ENCODE results near the gene ADCY9. TPM values are rescaled to one million over a fixed set of nuclear protein-coding genes. Genes with fewer than 3 reads are reported as not detected.
"Not testable (repeated sequence)": the region's sequence is repeated elsewhere in the genome, so short reads cannot be mapped to it uniquely, and the experiment has no call there.

ADCY9 gene
- polyA plus RNA-seq, 12 donors = 12.3 to 17.8 (median 14.5) TPM; not detected in 1

GRCh38 chr16:4096509-4096908 is 19.7 kb downstream of the ADCY9 start:
- no peak for DNase-seq

DNA sequence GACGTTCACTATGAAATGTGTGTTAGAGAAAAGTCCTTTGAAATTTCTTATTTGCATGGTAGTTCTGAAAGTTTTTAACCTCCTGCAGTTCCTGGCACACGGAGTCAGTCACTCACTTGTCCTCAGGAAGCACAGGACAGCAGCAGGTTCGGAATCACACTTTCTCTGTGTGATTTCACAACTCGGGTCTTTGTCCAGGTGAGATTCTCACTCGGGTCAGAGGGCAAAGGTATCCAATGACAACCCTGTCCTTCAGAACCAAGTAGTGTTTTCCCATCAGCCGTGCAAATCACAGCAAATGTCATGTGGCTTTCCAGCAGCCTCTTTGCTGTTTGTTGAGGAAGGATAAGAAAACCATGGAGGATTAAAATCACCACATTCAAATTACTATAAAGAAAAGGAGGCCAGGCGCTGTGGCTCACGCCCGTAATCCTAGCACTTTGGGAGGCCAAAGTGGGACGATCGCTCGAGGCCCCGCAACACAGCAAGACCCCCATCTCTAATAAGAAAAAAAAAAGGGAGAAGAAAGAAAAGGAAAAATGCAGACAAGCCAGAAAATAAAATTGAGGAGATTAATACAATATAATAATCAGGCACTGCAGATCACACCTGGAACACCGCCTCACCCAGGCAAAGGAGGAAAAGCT is 22.0 kb downstream of the ADCY9 start:
- no peak for DNase-seq

- DNase-seq = no peak
Measured at GRCh38 chr16:4093495-4094126, 22.6 kb downstream of the ADCY9 start.

DNA sequence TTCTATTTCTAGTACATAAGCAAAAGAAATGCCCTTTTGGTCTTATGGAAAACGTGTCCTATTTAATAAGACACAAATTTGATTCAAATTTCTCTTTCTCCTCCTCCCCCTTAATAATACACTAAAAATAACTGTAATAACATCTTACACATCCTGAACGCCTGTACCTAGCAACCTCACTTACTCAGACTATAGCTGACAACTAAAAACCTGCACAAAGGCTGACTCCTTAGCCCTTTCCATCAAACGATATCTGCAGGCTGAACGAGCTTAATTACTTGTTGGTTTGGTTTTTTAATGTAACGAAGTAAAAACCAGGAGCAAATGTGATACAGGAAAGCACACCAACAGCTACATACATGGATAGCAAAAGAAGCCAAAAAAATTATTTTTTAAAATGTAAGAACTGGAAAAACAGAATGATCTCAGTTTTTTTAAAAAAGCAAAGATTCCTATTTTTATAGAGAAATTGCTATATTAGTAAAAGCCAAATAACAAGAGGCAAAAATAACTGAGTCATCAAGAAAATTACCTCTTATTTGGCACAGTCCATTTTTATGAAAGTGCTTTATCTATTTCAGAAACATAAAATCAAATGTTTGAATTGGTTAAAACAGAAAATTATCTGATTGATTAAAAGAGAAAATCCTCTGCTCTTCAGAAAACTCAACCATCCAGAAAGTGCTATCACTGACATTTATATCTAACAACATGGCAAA is 23.5 kb downstream of the ADCY9 start:
- DNase-seq = no peak

- no peak for DNase-seq
Measured at GRCh38 chr16:4091240-4092012, 24.8 kb downstream of the ADCY9 start.

DNA sequence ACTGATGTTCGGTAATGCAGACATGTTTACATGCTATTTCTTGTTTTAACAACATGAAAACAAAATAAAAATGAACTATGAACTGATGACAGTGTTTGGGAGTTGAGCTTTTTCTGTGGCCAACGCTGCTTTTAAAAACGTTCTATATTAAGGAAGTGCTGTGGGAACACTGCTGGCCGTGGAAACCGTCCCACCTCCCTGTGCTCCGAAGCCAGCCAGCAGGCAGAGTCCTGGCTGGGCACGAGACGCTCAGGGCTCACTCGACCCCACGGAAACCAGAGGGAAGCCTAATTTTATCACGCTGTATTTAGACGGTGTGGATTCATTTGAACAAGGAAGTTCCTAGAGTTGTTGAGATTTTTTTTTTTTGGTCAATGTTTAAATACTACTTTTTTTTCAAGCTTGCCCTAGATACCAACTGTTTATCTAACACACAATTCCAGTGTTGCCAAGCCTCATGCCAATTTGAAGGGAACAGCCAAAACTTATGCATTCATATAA is 25.8 kb downstream of the ADCY9 start:
- no peak for DNase-seq

DNA sequence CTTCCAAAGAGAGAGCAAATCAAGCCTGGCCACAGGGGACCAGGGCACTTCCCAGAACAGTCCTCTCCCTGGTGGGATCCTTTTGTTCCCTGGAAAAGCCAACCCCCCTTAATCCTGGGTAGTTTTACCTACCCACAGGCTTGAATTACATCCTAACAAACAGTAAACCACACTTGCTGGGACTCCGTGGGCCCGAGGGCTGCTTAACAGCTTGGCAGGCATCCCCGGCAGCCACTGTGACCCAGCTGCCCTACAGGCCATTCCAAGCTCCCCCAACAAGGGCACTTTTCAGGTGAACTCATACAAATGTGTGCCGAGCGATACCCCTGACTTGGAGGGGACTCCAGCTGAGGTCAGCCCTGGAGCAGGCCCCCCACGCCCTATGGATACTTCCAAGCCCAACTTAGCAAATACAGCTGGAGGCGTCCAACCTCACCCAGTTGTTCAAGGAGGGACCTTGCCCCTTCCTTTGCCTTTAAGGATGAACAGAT is 26.4 kb downstream of the ADCY9 start:
- no peak for DNase-seq

DNA sequence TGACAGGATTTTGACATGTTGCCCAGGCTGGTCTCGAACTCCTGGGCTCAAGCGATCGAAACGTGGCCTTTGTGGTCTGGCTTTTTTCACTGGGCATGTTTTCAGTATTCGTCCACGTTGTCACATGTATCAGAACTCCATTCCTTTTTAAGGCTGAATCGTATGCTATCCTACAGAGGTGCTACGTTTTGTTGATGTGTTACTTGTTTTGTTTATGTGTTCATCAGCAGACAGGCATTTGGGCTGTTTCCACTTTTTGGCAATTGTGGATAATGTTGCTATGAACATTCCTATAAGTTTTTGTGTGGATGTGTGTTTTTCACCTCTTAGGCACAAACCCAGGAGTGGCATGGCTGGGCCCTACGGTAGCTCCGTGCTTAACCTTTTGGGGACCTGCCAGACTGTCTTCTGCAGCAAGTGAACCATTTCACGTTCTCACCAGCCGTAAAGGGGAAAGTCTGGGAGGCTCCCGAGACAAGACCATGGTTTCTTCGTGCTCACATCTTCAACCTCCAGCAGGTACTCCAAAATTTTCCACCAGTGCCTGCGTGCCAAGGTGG is 26.9 kb downstream of the ADCY9 start:
- no peak for DNase-seq

- no peak for DNase-seq
Measured at GRCh38 chr16:4087990-4088577, 28.2 kb downstream of the ADCY9 start.

DNA sequence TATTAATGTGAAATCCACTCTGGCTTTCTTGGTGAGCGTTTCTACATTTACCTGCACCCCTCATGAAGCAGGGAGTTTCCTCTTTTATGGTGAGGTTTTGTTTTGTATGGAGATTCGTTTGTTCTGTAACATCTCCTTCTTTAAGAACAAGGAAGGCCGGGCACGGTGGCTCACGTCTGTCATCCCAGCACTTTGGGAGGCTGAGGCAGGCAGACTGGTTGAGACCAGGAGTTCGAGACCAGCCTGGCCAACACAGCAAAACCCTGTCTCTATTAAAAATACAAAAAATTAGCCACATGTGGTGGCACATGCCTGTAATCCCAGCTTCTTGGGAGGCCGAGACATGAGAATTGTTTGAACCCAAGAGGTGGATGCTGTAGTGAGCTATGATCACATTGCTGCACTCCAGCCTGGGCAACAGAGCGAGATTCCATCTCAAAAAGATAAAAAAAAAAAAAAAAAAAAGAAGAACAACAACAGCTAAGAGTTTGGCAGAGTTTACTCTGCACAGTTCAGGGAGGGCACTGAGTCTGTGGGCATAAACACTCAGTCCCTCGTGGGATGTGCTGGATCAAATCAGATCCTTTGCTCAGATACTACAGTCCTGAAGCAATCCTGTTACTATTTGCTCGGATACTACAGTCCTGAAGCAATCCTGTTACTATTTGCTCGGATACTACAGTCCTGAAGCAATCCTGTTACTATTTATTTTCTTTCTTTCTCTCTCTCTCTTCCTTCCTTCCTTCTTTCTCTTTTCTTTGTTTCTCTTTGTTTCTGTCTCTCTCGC is 28.9 kb downstream of the ADCY9 start:
- no peak for DNase-seq

- no peak for DNase-seq
Measured at GRCh38 chr16:4086153-4086552, 30.1 kb downstream of the ADCY9 start.

GRCh38 chr16:4085405-4085970 is 30.8 kb downstream of the ADCY9 start:
- no peak for DNase-seq

DNA sequence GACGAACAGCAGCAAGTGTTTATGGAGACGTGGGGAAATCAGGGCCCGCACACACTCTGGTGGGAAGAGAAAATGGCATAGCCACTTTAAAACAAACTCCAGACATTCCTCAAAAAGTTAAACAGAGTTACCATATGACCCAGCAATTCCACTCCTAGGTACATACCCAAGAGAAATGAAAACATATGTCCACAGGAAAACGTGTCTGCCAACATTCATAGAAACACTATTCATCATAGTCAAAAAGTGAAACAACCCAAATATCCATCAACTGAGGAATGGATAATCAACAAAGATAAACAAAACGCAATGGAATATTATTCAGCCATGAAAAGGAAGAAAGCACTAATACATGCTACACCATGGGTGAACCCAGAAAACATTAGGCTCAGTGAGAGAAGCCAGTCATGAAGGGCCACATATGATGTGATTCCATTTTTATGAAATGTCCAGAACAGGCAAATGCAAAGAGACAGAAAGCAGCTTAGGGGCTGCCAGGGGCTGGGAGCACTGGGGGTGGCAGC is 32.8 kb downstream of the ADCY9 start:
- DNase-seq = no peak

- no peak for DNase-seq
Measured at GRCh38 chr16:4082474-4083044, 33.7 kb downstream of the ADCY9 start.

DNA sequence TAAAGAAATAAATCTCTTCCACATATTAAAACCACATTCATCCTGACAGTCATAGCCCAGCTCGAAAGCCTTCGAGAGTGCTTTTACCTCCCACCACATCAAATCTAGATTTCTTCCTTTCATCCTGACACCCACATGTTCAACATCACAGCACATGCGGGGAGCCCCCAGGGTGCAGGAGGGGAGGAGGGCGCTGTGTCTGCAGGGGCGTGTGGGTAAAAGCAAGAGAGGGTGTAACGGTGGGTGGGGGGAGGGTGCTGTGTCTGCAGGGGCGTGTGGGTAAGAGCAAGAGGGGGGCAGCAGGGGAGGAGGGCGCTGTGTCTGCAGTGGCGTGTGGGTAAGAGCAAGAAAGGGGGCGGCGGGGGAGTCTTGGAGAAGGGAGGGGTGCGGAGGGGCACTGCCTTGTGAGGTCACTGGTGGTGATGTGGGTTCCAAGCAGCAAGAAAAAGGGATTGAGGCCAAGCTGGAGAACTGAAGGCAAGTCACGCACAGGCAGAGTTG is 34.7 kb downstream of the ADCY9 start:
- DNase-seq = no peak

DNA sequence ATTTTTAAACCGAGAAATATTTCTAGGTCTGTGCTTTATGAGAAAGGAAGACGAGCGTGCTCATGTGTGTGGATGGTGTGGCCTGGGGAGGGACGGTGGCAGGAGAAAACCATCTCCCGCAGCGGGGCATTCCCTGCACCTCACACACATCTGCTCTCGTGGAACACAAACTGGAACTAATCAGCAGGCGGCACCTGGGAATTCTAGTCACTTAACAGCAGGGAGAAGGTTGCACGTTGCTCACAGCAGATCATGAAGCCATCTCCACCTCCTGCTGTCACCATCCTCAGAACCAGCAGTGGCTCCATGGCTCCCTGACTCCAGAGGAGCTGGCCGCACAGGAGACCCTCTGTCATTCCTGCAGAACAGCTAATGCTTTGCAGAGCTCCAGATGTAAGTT is 35.2 kb downstream of the ADCY9 start:
- DNase-seq = no peak

DNA sequence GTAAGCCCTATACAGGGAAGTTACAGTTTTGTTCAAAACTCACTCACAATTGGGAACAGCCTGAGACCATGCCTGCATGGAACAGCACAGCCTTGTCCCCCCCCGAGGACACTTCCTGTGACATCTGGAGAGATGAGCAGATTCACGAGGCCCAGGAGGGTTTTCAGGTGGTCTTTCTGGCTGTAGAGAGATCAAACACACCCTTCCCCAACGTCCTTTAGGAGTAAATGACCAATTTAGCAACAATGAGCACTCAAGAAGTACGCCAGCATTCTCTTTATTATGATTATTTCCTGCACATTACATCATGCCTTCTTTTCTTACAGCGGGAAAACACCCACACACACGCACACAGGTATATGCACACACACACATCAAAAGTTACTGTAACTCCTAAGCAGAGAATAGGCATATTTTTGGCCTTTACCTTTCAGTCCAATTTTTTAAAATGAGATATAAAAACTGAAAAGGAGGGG is 39.0 kb downstream of the ADCY9 start:
- DNase-seq = no peak

- no peak for DNase-seq
Measured at GRCh38 chr16:4075534-4075933, 40.7 kb downstream of the ADCY9 start.

- DNase-seq = not testable (repeated sequence)
Measured at GRCh38 chr16:4073150-4073549, 43.1 kb downstream of the ADCY9 start.
